HG02588 (cell line): ENCODE results near the gene SNAPC4.
"Not testable (repeated sequence)": the region's sequence is repeated elsewhere in the genome, so short reads cannot be mapped to it uniquely, and the experiment has no call there.

Source experiments
- ATAC-seq: cut with Tn5 transposase; IDR thresholded peaks from one replicate; pipeline ENCODE4 v1.9.1; 2021; ENCODE audit warnings: mild to moderate bottlenecking, moderate library complexity; ENCODE audit not compliant: unreplicated experiment

The SNAPC4 gene

DNA sequence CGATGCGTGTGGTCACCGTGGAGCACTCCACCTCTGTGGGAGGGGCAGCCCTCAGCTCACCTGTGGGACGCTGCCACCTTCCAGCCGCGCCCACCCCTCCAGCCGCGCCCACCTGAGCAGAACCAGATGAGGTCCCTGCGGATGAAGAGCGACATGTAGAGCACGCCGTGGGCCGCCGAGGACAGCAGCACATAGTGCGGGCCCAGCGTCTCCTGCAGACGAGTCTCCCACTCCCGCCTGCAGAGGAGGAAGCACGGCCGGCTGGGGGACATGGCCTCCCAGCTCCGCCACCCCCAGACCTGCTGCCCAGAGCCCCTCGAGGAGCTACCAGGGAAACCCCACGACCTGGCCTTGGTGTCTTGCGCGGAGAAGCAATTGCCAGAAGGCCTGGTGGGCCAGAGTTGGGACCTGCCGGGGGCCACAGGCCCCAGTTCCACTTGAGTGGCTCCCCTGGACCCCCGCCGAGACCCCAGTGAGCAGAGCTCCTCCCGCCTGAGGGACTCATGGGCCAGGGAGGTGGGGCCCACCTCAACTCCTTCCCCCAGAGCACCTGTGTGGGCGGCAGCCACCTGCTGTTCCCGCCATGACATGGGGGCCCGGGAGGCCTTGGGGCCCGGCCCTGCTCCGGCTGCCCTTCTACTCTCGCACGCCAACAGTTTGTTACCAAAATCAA, 33.2 kb upstream of the SNAPC4 start:
- no peak for ATAC-seq

- ATAC-seq: no peak
Observed at GRCh38 chr9:136432591-136432990, 32.6 kb upstream of the SNAPC4 start.

- no peak for ATAC-seq
Observed at GRCh38 chr9:136431782-136432350, 31.9 kb upstream of the SNAPC4 start.

DNA sequence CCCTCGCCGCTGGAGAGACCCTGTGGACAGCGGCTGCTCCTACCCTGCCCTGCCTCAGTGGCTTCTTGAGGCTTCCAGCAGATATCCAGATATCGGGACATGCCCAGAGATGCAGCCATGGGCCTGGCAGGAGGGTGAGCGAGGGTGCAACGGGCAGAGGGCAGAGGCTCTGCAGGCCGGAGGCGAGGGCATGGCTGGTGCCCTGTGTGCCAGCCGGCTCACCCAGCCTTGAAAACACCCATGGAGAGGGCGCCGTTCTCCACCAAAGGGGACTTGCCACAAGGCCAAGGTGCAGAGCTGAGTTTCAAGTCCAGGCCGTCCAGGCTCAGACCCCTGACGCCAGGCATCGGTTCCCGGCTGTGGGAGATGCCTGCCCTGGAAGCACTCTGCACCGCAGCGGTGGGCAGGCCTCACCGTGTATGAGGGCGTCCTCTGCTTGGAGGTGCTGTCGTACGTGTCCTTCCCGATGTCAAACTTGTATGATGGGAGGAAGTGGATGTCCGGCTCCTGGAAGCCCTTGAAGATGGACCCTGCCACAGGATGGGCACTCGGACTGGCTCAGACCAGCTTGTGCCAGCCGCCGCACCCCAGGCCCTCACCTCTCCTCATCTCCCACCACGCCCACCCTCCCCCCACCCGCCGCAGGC, 30.7 kb upstream of the SNAPC4 start:
- no peak for ATAC-seq

- ATAC-seq: no peak
Observed at GRCh38 chr9:136429683-136430491, 29.9 kb upstream of the SNAPC4 start.

DNA sequence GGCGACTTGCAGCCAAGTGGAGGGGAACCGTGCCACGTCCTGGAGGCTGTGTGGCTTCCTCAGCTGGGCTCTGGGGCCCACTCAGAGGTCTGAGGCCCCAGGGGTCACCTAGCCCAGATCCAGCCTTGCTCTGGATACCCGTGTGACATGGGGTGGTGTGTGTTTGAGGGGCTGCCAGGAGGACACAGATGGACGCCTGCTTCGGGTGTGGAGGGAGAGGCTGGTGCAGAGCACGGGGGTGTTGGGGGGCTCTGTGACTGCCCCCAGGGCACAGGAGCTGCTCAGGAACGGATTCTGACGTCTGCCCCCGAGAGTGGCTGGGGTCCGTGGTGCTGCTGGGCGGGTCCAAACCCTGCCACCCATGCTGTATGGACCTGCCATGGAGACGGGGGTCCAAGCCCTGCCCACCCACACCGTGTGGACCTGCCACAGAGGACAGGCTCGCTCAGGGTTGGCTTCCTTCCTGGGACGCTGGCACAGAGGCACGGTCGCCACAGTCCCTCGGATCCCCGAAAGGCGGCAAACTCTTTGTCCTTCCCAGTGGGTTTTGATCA, 29.2 kb upstream of the SNAPC4 start:
- no peak for ATAC-seq

GRCh38 chr9:136426787-136427186, 26.8 kb upstream of the SNAPC4 start:
- ATAC-seq: no peak

DNA sequence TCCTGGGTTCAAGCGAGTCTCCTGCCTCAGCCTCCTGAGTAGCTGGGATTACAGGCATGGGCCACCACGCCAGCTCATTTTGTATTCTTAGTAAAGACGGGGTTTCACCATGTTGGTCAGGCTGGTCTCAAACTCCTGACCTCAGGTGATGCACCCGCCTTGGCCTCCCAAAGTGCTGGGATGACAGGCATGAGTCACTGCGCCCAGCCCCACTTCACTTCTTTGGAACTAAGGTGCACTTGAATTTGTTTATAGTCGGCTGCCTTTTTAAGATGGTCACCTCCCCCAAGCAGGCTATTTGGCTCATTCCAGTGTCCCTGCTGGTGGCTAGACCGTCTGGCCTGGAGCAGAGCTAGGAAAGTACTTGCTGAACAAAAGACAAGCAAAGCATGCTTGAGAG, 25.4 kb upstream of the SNAPC4 start:
- ATAC-seq: not testable (repeated sequence)

- no peak for ATAC-seq
Observed at GRCh38 chr9:136424750-136425362, 24.9 kb upstream of the SNAPC4 start.

DNA sequence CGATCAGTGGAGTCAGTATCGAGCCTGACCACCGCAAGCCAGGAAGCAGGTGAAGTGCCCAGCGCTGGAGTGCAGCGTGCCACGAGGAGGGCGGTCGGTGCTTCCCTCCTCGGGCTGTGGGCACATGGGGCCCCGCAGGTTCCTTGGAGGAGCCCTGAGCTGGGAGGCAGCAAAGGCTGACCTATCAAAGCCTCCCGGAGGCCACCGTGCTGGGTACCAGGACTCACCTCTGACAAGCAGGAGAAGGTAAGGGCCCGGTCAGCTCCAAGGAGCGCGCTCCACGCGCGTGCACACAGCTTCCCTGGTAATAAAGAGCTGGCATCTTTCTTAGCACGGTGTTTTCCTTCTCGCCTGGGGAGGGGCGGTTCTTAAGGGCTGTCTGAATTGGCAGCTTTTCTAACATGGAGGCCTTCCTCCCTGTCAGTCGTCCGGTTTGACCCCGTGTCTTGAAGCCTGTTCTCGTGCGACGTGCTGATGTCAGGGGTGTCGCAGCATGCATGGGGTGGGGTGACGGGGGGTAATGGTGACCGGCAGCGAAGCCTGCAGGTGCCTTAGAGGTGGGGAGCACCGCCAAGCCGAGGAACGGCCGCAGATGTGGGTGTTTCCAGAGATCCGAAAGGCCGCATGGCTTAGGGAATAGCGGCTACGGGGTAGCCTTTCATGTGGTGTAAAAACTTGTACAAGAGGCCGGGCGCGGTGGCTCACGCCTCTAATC, 23.6 kb upstream of the SNAPC4 start:
- ATAC-seq: no peak

DNA sequence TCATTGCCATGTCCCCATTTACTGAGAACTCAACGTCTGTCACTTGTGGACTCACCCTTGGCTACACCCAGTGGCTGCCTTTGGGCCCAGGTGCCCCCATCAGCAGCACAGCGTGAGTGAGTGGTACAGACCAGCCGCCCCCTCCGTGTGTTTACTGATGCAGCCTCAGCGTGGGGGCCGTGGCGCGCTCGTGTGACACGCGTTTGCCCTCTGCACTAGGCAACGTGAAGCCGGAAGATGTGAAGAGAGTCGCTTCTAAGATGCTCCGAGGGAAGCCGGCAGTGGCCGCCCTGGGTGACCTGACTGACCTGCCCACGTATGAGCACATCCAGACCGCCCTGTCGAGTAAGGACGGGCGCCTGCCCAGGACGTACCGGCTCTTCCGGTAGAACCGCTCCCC, 22.9 kb upstream of the SNAPC4 start:
- ATAC-seq: no peak

- ATAC-seq: no peak
Observed at GRCh38 chr9:136421791-136422190, 21.8 kb upstream of the SNAPC4 start.

- no peak for ATAC-seq
Observed at GRCh38 chr9:136419092-136419420, 19.1 kb upstream of the SNAPC4 start.

DNA sequence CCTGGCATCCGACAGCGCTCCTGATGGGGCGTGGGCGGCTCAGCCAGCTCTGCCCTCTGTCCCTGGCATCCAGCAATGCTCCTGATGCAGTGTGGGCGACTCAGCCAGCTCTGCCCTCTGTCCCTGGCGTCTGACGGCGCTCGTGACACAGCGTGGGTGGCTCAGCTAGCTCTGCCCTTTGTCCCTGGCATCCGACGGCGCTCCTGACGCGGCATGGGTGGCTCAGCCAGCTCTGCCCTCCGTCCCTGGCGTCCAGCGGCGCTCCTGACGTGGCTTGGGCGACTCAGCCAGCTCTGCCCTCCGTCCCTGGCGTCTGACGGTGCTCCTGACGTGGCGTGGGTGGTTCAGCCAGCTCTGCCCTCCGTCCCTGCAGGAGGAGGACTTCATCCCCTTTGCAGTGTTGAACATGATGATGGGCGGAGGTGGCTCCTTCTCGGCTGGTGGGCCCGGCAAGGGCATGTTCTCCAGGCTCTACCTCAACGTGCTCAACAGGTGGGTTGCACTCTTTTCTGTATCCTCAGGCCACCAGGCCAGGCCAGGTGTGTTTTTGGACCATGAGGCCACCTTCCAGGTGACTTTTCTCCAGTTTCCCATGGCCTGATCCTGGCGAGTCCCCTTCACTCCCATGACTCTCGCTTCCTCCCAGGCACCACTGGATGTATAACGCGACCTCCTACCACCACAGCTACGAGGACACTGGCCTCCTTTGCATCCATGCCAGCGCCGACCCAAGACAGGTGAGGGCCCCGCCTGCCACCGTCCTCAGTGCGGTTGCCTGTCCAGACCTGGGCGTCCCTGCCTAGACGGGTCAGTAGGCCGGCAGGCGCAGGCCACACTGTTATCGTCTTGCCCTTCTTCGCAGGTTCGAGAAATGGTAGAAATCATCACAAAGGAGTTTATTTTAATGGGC, 18.5 kb upstream of the SNAPC4 start:
- ATAC-seq: no peak

DNA sequence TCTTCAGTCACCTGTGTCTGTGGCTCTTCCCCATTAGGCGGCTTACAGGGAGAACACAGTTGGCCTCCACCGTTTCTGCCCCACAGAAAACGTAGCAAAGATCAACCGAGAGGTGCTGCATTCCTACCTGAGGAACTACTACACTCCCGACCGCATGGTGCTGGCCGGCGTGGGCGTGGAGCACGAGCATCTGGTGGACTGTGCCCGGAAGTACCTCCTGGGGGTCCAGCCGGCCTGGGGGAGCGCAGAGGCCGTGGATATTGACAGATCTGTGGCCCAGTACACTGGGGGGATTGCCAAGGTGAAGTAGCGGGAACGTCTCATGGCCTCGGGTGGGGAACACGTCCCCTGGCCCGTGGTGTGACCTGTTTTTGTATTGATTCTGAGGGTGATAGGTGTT, 16.9 kb upstream of the SNAPC4 start:
- no peak for ATAC-seq

DNA sequence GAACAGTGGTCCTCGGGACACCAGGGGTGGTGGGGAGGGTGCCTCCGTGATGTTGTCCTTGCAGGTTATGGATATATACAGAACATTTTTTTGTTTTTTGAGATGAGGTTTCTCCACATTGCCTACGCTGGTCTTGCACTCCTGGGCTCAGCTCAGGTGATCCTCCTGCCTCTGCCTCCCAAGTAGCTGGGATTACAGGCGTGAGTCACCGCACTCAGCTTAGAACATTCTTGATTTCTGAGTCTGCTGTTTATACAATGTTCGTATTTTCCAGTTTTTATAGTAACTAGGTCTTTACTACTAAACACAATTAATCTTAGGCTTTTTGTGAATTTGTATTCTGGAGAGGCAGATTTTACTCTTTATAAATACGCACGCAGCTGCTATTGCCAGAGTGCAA, 16.5 kb upstream of the SNAPC4 start:
- no peak for ATAC-seq

DNA sequence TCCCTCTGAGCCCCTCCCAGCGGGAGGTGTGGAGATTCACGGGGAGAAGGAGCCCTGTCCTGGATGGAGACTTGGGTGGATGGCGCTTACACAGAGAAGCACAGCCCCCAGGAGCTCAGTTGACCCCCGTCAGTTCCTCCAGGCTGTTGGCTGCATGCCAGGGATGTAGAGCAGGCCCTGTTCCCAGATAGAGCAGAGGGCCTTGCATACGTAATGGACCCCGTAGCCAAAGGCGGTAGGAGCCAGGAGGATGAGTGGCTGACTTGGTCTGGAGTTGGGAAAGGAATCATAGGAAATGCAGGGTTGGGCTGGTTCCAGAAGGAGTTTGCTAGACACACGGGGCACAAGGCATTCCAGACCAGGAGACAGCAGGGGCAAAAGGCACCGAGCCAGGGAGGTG, 13.0 kb upstream of the SNAPC4 start:
- no peak for ATAC-seq

DNA sequence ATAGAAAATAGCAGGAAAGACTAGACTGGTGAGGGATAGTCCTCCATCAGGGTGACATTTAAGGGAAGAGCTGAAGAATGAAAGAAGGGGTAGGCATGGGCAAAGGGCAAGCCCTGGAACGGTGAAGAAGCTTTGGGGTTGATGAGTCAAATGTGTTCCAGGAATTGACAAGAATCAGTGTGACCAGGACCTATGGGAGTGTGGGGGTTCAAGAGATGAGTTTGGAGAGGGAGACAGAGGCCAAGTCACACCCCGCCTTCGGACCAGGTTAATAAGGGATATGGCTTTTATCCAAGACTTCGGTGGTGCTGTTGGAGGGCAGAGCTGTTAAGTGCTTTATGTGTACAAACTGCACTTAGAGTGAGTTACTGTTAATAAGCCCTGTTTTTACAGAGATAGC, 11.4 kb upstream of the SNAPC4 start:
- ATAC-seq: no peak

DNA sequence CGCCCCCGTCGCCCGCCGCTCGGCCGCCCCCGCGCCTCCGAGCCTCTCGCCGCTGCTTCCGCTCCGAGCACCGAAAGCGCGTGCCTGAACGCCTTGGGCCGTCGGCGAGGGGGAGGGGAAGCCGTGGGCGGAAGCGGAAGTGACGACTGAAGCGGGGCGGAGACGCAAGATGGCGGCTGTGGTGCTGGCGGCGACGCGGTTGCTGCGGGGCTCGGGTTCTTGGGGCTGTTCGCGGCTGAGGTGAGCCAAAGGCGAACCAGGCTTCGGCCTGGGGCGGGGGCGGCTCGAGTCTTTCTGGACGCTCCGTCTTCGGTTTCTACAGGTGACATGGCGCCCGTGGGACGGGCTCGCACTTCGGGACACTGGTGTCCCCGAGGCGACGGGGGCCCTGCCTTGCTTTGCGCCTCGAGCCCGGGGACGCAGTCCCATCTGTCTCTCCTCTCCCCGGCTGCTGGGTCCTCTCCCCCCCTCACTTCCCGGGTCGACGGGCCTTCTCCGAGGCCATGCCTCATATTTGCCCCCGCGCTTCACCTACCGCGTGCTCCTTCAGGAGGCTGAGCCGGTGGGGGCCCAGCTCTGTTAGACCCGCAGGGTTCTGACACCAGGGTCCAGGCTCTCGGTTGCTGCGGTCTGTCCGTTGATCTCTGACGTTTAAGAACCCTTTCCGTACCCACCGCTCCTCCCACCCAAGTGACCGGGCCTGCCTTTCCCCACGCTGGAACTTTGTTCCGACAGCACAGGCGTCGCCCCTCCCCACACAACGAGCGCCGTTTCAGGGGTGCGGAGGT, 10.7 kb upstream of the SNAPC4 start, which contains the start of the genes ENTR1 and PMPCA:
ENTR1 (minus strand) TSS at position 115 of the 788 bp plus-strand sequence. CDS start 217 bp downstream, outside the sequence.
PMPCA (plus strand) TSS at position 159 of the 788 bp plus-strand sequence; CDS start at position 170, 11 bp downstream.
- peak; percentile 82 for ATAC-seq
